ENCODE measurements around the gene MT1E. TPM values are rescaled to one million over a fixed set of nuclear protein-coding genes. Genes with fewer than 3 reads are reported as not detected.
"Not testable (repeated sequence)": the region's sequence is repeated elsewhere in the genome, so short reads cannot be mapped to it uniquely, and the experiment has no call there.

The MT1E gene
- total RNA-seq, 1 donor from 2014 or later = 137 TPM

- peak; percentile 74 for DNase-seq (ENCODE audit: low spot score)
These were observed 18.4 kb upstream of the MT1E start for GRCh38 chr16:56607109-56607618.

DNA sequence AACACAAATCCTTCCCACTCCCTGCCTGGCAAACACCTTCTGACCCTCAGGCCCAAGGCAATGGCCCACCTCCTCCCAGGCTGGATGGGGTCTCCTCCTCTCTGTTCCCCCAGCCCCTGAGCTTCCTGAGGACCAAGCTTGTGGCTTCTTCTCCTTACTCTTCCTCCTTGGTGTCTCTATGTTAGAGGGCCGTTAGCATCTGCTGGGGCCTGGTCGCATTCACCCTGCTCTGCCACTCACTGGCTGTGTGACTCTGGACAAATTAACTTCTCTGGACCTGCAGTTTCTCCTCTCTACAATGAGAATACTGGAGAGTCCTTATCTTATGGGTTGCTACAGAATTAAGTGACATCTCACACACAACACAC lies 17.9 kb upstream of the MT1E start:
- DNase-seq (ENCODE audit: low spot score) = no peak

DNA sequence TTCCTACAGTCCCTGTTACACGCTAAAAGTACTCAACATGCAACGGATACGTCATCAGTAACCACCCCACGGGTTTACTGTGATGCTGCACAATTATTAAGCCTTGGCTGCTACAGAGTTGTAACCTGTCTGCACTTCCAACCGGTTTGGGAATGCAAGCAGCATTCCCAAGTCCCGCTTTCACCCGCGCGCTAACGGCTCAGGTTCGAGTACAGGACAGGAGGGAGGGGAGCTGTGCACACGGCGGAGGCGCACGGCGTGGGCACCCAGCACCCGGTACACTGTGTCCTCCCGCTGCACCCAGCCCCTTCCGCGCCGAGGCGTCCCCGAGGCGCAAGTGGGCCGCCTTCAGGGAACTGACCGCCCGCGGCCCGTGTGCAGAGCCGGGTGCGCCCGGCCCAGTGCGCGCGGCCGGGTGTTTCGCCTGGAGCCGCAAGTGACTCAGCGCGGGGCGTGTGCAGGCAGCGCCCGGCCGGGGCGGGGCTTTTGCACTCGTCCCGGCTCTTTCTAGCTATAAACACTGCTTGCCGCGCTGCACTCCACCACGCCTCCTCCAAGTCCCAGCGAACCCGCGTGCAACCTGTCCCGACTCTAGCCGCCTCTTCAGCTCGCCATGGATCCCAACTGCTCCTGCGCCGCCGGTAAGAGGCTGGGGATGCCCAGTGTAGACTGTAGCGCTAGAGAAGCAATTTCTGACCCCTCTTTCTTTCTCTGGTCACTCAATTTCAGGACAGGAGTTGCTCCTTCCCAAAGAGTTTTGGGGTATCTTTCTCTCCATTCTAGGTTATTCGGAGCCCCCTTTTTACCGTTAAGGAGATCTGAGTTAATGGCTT lies 17.3 kb upstream of the MT1E start, which contains the start of gene MT2A:
Gene MT2A (plus strand): TSS at position 542 of the 833 bp plus-strand sequence. CDS start 72 bp downstream, at position 614.
- peak; percentile 95 for DNase-seq (ENCODE audit: low spot score)

- no peak for DNase-seq (ENCODE audit: low spot score)
These were observed 16.6 kb upstream of the MT1E start for GRCh38 chr16:56608876-56609462.

DNA sequence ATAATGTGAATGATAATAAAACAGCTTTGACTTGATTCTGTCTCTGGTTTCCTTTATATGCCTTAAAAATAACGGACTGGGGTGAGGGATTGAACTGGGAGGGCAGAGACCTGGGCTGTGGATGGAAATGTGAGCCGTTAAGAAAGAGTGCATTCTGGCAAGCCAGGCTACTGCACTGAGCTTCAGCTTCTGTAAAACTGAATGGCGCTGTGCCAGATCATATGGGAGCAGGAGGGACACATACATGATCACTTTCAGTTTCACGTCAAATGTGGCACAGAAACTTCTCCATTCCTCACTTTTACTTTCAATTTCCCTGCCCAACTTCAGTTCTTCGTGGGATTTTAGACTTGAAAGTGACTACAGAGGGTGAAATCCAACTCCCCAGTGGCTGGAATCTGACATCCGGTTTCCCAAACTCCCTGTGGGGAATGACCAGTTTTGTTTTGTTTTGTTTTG lies 16.1 kb upstream of the MT1E start:
- peak; percentile 82 for DNase-seq (ENCODE audit: low spot score)

DNA sequence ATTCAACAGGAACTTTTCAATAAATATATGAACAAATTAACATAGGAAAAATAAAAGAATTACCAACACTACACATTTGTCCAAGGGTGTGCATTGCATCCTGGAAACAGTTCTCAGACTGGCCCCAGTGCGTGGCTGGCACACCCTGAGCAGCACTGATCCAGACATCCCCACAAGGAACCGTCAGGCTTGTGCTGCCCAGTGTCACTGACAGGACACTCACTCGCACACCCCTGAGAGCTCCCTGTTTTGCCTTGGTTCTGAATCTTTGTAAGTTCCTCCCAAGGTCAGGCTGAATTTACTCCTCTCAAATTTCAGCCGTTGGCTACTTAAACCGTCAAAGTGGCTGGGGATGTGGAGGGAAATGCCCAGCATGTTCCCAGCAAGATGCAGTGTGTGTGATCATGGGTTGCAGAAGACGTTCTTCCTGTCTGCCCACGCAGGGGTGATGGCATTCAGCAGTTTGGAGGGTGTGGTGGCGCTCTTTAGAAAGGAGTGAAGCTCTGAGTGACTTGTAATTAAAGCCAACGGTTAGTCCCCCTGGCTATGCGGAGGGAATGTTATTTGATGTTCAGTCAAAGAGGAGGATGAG lies 15.5 kb upstream of the MT1E start:
- peak; percentile 33 for DNase-seq (ENCODE audit: low spot score)

DNA sequence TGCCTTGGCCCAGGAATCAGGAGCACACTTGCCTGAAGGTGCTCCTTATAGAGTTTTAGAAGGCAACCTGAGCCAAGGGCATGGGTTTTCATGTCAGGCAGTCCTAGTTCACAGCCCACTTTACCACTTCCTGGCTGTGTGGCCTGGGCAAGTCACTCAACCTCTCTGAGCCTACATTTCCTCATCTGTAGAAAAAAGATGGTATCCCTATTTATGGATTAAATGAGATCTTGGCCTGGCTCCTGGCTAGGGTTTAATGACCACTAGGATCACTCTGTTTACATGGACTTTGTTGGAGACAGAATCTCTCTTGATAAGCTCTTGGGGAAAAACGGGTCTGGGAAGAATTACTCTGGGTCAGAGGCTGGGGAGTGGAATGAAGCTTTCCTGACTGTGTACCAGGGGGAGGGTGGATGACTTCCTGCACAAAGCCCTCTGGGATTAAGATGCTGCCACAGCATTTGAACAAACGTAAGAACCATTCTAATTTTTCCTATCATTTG lies 14.9 kb upstream of the MT1E start:
- DNase-seq (ENCODE audit: low spot score) = no peak

- no peak for DNase-seq (ENCODE audit: low spot score)
These were observed 14.2 kb upstream of the MT1E start for GRCh38 chr16:56611281-56611833.

GRCh38 chr16:56613706-56614105 lies 11.9 kb upstream of the MT1E start:
- no peak for DNase-seq (ENCODE audit: low spot score)

GRCh38 chr16:56614549-56614991 lies 11.0 kb upstream of the MT1E start:
- DNase-seq (ENCODE audit: low spot score) = no peak

GRCh38 chr16:56615353-56615752 lies 10.2 kb upstream of the MT1E start:
- DNase-seq (ENCODE audit: low spot score) = no peak

GRCh38 chr16:56616608-56617211 lies 8.9 kb upstream of the MT1E start:
- DNase-seq (ENCODE audit: low spot score) = no peak

- peak; percentile 67 for DNase-seq (ENCODE audit: low spot score)
These were observed 8.1 kb upstream of the MT1E start for GRCh38 chr16:56617212-56618085.

DNA sequence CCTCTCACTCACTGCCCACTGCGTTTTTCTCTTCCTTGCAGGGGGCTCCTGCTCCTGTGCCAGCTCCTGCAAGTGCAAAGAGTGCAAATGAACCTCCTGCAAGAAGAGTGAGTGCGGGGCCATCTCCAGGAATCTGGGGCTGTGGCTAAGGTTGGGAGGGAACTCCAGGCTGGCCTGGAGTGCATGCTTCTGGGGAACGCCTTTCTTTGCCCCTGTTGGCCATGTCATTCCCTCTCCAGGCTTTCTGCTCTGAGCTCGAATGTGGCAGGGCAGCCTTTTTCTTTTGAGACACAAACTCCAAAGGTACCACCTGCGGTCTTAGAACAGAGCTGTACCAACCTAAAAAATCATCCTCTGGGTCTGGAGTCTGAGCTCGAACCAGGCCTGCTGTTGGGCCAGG lies 7.4 kb upstream of the MT1E start:
- no peak for DNase-seq (ENCODE audit: low spot score)

DNA sequence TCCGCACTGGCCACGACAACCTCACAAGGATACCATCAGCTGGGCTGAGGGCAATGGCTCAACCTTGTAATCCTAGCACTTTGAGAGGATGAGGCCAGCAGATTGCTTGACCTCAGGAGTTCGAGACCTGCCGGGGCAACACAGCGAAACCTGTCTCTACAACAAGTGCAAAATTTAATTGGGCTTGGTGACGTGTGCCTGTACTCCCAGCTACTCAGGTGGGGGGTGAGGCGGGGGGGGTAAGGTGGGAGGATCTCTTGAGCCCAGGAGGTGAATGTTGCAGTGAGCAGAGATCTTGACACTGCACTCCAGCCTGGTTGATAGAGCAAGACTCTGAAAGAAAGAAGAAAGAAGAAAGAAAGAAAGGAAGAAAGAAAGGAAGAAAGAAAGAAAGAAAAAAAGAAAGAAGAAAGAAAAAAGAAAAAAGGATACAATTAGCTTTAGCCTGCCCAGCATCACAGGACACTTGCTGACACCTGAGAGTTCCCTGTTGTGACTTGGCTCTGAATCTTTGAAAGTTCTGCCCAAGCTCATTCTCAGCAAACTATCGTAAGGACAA lies 5.2 kb upstream of the MT1E start:
- DNase-seq (ENCODE audit: low spot score) = no peak

DNA sequence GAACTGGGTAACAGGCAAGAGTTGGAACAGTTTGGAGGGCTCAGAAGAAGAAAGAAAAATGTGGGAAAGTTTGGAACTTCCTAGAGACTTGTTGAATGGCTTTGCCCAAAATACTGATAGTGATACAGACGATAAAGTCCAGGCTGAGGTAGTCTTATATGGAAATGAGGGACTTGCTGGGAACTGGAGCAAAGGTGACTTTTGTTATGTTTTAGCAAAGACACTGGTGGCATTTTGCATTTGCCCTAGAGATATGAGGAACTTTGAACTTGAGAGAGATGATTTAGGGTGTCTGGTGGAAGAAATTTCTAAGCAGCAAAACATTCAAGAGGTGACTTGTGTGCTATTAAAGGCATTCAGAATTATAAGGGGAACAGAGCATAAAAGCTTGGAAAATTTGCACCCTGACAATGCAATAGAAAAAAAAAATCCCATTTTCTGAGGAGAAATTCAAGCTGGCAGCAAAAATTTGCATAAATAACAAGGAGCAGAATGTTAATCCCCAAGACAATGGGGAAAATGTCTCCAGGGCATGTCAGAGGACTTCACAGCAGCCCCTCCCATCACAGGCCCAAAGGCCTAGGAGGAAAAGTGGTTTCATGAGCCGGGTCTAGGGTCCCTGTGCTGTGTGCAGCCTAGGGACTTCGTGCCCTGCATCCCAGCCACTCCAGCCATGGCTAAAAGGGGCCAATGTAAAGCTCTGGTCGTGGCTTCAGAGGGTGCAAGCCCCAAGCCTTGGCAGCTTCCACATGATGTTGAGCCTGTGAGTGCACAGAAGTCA lies 3.7 kb upstream of the MT1E start:
- DNase-seq (ENCODE audit: low spot score) = not testable (repeated sequence)

DNA sequence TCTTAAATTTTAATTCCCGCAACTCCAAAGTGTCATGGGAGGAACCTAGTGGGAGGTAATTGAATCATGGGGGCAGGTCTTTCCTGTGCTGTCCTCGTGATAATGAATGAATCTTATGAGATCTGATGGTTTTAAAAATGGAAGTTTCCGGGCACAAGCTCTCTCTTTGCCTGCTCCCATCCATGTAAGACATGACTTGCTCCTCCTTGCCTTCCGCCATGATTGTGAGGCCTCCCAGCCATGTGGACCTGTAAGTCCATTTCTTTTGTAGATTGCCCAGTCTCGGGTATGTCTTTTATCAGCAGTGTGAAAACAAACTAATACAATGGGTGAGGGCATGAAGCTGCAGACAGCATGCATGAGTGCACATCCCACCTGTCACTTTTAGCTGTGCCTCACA lies 2.4 kb upstream of the MT1E start:
- not testable (repeated sequence) for DNase-seq (ENCODE audit: low spot score)

GRCh38 chr16:56623637-56624036 lies 1.9 kb upstream of the MT1E start:
- no peak for DNase-seq (ENCODE audit: low spot score)

GRCh38 chr16:56625943-56626654 lies 518 bp downstream of the MT1E start:
- peak; percentile 57 for DNase-seq (ENCODE audit: low spot score)
